ENCODE results near the gene OTOP2. TPM values are rescaled to one million over a fixed set of nuclear protein-coding genes. Genes with fewer than 3 reads are reported as not detected.
A peak's percentile ranks its signal among the peaks of the same experiment; 100 is the strongest.

OTOP2 gene
- total and polyA plus RNA-seq, 2 of the 8 experiments (the other 6 are each of a cell fraction or from before 2014, with no cell fraction given): 0.23 TPM; not detected in 1

- no peak overlapping the region for H2BK120ac ChIP-seq (replicated peaks; ENCODE audit: low read depth, low read length)
- POLR2A ChIA-PET (ENCODE audit: partially characterized antibody): interaction anchor here (1.1 to 1.4 kb wide), 4 partner anchors 14 to 55 kb away, joined by 3 to 7 read pairs (median 4); partner anchors contain the start of gene FDXR
- FAIRE-seq: no peak
- TF ChIP-seq POLR2A (IDR thresholded peaks at IDR 0.05; ENCODE audit: control extremely low read depth in 1 of 2, low read depth in 2 of 2, low read length in 2 of 2): no peak
- no peak for TF ChIP-seq ASH2L (IDR thresholded peaks at IDR 0.05; ENCODE audit: low read length)
- TF ChIP-seq EGR1 (IDR thresholded peaks at IDR 0.05; ENCODE audit: borderline replicate concordance, low read depth, low read length): no peak
- no peak for TF ChIP-seq BACH1 (IDR thresholded peaks at IDR 0.05; ENCODE audit: low read length)
- TF ChIP-seq JUND (IDR thresholded peaks at IDR 0.05; ENCODE audit: low read length): no peak
- no peak for TF ChIP-seq POLR2AphosphoS5 (IDR thresholded peaks at IDR 0.05; ENCODE audit: low read depth, low read length)
- TF ChIP-seq SP4 (IDR thresholded peaks at IDR 0.05; ENCODE audit: low read length): no peak
- TF ChIP-seq RAD21 (IDR thresholded peaks at IDR 0.05 in 1 of 2, conservative IDR thresholded peaks at IDR 0.05 in 1 of 2; ENCODE audit: low read depth in 2 of 2, low read length in 2 of 2): no peak
- no peak for TF ChIP-seq CEBPB (IDR thresholded peaks at IDR 0.05; ENCODE audit: low read depth, low read length)
- no peak for TF ChIP-seq HDAC6 (IDR thresholded peaks at IDR 0.05; ENCODE audit: low read depth, low read length)
- TF ChIP-seq SUZ12 (IDR thresholded peaks at IDR 0.05; ENCODE audit: low read length): no peak
- no peak for TF ChIP-seq RBBP5 (IDR thresholded peaks at IDR 0.05; ENCODE audit: borderline replicate concordance, low read depth, low read length)
- no peak for TF ChIP-seq BRCA1 (IDR thresholded peaks at IDR 0.05; ENCODE audit: low read depth, low read length)
- TF ChIP-seq SP1 (IDR thresholded peaks at IDR 0.05; ENCODE audit: low read depth, low read length): no peak
- no peak for TF ChIP-seq HDAC2 (IDR thresholded peaks at IDR 0.05; ENCODE audit: borderline replicate concordance in 1 of 2, low read depth in 2 of 2, low read length in 2 of 2)
Measured at GRCh38 chr17:74920642-74921025, 3.4 kb upstream of the OTOP2 start.

More at GRCh38 chr17:74920642-74921025, 3.4 kb upstream of the OTOP2 start:
- CTCF ChIA-PET (ENCODE audit: partially characterized antibody): interaction anchor here (1.1 to 49.9 kb wide), 13 partner anchors 10 to 130 kb away, joined by 3 to 1072 read pairs (median 5); partner anchors contain the start of genes FADS6, FDXR and OTOP3
- Histone ChIP-seq H3K18ac (ENCODE audit: extremely low read depth, low read length) (peak overlapping the region; percentile 55), H3K27ac (ENCODE audit: low read depth, low read length) (no peak overlapping the region), H3K27me3 (replicated peaks in 1 of 4; ENCODE audit: control insufficient read depth in 3 of 4, extremely low read depth in 1 of 4, insufficient read depth in 3 of 4, low read length in 3 of 4) (peaks cover 32 to 41% (median 34%) of the 10 kb centered on the region in 4 experiments), H3K4ac (replicated peaks; ENCODE audit: insufficient read length, low read depth, low read length) (no peak overlapping the region), H3K36me3 (ENCODE audit: control insufficient read depth in 2 of 4, insufficient read depth in 4 of 4, low read length in 3 of 4) (no peaks in the 10 kb centered on the region; a peak in 1 of 8 replicates), H2BK20ac (ENCODE audit: low read length) (peak overlapping the region; percentile 15; the same call in 1 of the 2 replicates), H3K4me1 (replicated peaks in 1 of 4; ENCODE audit: control insufficient read depth in 3 of 4, insufficient read depth in 4 of 4, low read length in 3 of 4) (peaks cover 0 to 19% (median 16%) of the 10 kb centered on the region in 4 experiments; a peak in 6 of 7 replicates), H3K14ac (ENCODE audit: insufficient read length) (no peak overlapping the region), H3K79me1 (ENCODE audit: low read depth, low read length) (no peaks in the 10 kb centered on the region), H3K4me2 (ENCODE audit: insufficient read depth in 1 of 2, low read depth in 2 of 2, low read length in 2 of 2) (no peak overlapping the region), H3K79me2 (ENCODE audit: control insufficient read depth in 1 of 2, insufficient read depth in 2 of 2, low read length in 2 of 2) (no peaks in the 10 kb centered on the region), H3K23me2 (ENCODE audit: low read depth, low read length) (peaks cover 9% of the 10 kb centered on the region; the same call in 1 of the 2 replicates), H4K5ac (ENCODE audit: insufficient read length, low read depth, low read length) (no peak overlapping the region), H3K56ac (replicated peaks; ENCODE audit: insufficient read length, low read depth, low read length) (no peak overlapping the region), H4K8ac (ENCODE audit: extremely low read depth, insufficient read depth, low read length) (peak overlapping the region; percentile 32; the same call in 1 of the 2 replicates), H4K91ac (replicated peaks; ENCODE audit: insufficient read length, low read length) (peak overlapping the region; percentile 90), H4K20me1 (replicated peaks in 1 of 2; ENCODE audit: control insufficient read depth in 1 of 2, insufficient read depth in 2 of 2, low read length in 2 of 2) (peaks cover 0 to 9% of the 10 kb centered on the region in 2 experiments), H2BK5ac (ENCODE audit: low read depth, low read length) (no peak overlapping the region), H3K9me3 (ENCODE audit: insufficient read depth in 2 of 2, low read depth in 1 of 2, low read length in 1 of 2) (no peaks in the 10 kb centered on the region), H3K4me3 (ENCODE audit: extremely low read depth in 1 of 4, insufficient read depth in 2 of 4, low read depth in 3 of 4, low read length in 4 of 4) (no peak overlapping the region), H3K23ac (ENCODE audit: insufficient read length) (no peak overlapping the region), H2BK12ac (ENCODE audit: low read depth, low read length) (peak overlapping the region; percentile 99; the same call in 1 of the 2 replicates), H2AFZ (ENCODE audit: low read length) (no peak overlapping the region), H2AK5ac (ENCODE audit: low read depth, low read length) (no peak overlapping the region), H2BK15ac (ENCODE audit: low read length) (peak overlapping the region; percentile 99; the same call in 1 of the 2 replicates), H3K9ac (replicated peaks in 1 of 4; ENCODE audit: extremely low read depth in 1 of 4, low read depth in 3 of 4, low read length in 3 of 4) (no peak overlapping the region)
- no peak for DNase-seq (ENCODE audit: low read depth in 1 of 2, low spot score in 2 of 2)
- WGBS, 2 experiments (ENCODE audit: extremely low coverage in 1 of 2, insufficient coverage in 1 of 2, insufficient read length in 1 of 2, insufficient replicate concordance in 2 of 2, low coverage in 1 of 2, low lambda C conversion rate in 2 of 2, missing lambda C conversion rate in 1 of 2): 80% methylated on average over 5 of the region's 6 CpGs; no CpG with 5 or more reads in 1 of the 2 experiments
